Endothelial cell of umbilical vein (primary cell): ENCODE results near the gene IQCB1.

Source experiments
- EZH2 ChIP-seq: IDR thresholded peaks from 2 replicates; pipeline ENCODE4 v1.6.1; 2012; ENCODE audit warnings: borderline replicate concordance, low read depth, mild to moderate bottlenecking, moderate library complexity, low read length, inconsistent platforms; ENCODE audit not compliant: severe bottlenecking
- FOS ChIP-seq: IDR thresholded peaks from 2 replicates; pipeline ENCODE4 v1.6.1; 2011; ENCODE audit warnings: mild to moderate bottlenecking, low read length, moderate library complexity, borderline replicate concordance; ENCODE audit not compliant: insufficient read depth
- MYC ChIP-seq: IDR thresholded peaks from one replicate; pipeline ENCODE4 v1.6.1; 2011; ENCODE audit warnings: mild to moderate bottlenecking, low read depth, low read length
- POLR2A ChIP-seq: IDR thresholded peaks from 2 replicates; pipeline ENCODE4 v1.6.1; 2012; ENCODE audit warnings: low read depth, mild to moderate bottlenecking, control low read depth, low read length
- POLR2AphosphoS5 ChIP-seq: IDR thresholded peaks from 2 replicates; pipeline ENCODE4 v1.6.1; 2012; ENCODE audit warnings: low read depth, mild to moderate bottlenecking, control low read depth, low read length, moderate library complexity; ENCODE audit not compliant: insufficient read depth
- TF ChIP-seq, protein P1 (sequence below), 2 donors: IDR thresholded peaks; 1 replicate in 1 of 2; 2 replicates in 1 of 2; pipeline ENCODE4 v1.5.1; 2011; ENCODE audit warnings: low read length in 2 of 2, mild to moderate bottlenecking in 2 of 2, moderate library complexity in 2 of 2, control low read depth in 1 of 2, inconsistent platforms in 1 of 2, low read depth in 1 of 2; ENCODE audit not compliant: insufficient read depth in 1 of 2; ENCODE audit errors: extremely low read depth in 1 of 2
- TF ChIP-seq, protein P2 (sequence below): IDR thresholded peaks from 2 replicates; pipeline ENCODE4 v1.6.1; 2011; ENCODE audit not compliant: insufficient read depth, insufficient read length

DNA sequence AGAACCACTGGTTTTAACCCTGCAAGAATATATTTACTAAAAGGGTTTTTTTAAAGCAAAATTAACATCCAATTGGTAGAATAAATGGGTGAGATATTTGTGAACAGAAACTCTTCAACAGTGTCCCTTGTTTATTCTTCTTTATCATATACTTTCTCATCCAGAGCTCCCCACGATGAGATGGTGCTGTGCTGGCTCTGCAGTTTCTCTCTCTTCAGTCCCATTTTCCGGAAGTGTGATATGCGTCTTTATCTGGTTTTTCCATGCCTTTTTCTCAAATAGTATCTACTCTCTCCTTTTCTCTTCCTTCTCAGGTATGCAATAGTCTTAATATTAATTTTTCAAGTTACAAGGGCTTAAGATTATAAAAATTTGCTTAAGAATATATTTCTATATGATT lies 1.6 kb upstream of the IQCB1 start:
- TF ChIP-seq MYC (no peak), FOS (no peak), POLR2A (no peak), EZH2 (no peak), POLR2AphosphoS5 (no peak)
- TF ChIP-seq, protein P1, sequence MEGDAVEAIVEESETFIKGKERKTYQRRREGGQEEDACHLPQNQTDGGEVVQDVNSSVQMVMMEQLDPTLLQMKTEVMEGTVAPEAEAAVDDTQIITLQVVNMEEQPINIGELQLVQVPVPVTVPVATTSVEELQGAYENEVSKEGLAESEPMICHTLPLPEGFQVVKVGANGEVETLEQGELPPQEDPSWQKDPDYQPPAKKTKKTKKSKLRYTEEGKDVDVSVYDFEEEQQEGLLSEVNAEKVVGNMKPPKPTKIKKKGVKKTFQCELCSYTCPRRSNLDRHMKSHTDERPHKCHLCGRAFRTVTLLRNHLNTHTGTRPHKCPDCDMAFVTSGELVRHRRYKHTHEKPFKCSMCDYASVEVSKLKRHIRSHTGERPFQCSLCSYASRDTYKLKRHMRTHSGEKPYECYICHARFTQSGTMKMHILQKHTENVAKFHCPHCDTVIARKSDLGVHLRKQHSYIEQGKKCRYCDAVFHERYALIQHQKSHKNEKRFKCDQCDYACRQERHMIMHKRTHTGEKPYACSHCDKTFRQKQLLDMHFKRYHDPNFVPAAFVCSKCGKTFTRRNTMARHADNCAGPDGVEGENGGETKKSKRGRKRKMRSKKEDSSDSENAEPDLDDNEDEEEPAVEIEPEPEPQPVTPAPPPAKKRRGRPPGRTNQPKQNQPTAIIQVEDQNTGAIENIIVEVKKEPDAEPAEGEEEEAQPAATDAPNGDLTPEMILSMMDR (IDR thresholded peaks at IDR 0.05; ENCODE audit: extremely low read depth in 1 of 2, insufficient read depth in 1 of 2, low read depth in 1 of 2, low read length in 2 of 2), result no peak
- TF ChIP-seq, protein P2, sequence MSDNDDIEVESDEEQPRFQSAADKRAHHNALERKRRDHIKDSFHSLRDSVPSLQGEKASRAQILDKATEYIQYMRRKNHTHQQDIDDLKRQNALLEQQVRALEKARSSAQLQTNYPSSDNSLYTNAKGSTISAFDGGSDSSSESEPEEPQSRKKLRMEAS, result no peak
